Measurements from ENCODE around the gene LONP1.
"Not testable (repeated sequence)": the region's sequence is repeated elsewhere in the genome, so short reads cannot be mapped to it uniquely, and the experiment has no call there.

Gene LONP1

DNA sequence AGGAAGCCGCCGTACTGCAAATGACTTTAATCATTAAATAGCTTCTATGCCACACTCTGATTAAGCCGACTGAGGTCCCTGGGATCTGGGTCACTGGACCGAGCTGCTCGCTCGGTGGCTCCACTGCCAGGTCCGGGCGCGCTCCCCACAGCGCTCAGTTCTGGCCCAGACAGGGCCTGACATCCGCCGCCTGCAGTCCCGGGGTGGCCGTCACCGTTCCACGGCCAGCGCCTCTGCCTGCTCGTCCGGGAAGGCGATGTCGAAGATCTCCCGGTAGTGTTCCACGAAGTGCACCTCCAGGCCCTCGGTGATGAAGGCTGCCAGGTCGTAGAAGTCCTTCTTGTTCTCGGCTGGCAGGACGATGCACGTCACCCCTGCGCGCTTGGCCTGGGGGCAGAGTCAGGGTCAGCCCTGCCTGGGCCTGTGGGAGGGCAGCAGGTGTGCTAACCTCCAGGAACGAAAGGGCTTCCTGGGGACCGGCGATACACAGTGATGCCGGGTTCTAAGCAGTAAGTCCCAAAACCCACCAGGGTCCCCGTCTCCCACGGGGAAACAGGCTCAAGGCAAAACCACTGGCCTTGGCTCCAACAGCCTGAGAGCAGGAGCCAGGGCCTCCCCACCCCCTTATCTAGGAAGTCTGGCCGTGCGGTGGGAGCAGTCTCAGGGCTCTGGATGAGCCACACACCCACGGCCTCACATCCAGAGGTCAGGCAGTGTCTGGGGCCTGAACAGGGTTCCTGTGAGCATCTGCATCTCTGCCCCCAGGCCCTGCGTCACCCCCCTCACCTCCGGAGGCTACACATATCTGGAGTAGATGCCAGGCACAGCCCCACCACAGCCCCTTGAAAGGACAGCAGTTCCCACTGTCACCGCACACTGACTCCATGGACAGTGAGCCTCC is 27.9 kb downstream of the LONP1 start:
- DNase-seq: no peak

DNA sequence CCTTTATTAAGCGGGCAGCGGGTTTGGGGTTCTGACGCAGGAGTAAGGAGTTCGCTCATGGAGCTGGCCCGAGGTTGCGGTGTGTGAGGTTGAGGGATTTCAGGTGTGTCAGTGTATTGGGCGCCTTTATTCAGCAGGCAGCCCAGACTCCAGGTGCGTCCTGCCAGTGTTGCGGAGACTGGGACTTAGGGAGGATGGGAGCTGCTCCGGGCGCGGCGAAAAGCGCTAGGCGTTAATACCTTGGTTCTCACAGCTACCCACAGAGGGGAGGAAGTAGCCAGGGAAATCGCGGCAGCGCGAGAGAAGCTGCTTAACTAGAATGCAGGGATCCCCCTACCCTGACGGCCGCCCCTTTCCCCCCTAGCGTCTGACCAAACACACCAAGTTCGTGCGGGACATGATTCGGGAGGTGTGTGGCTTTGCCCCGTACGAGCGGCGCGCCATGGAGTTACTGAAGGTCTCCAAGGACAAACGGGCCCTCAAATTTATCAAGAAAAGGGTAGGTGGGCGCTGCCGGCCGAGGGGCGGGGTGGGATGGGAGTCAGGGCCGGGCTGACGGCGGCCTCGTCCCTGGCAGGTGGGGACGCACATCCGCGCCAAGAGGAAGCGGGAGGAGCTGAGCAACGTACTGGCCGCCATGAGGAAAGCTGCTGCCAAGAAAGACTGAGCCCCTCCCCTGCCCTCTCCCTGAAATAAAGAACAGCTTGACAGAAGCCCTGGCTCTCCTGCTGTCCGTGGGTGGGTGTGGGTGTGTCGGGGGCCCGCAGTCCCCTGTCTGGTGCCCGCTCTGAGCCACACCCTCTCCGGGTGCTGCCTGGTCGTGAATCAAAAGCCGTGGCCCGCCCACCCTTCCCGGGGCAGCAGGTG is 28.8 kb downstream of the LONP1 start:
- DNase-seq: peak; percentile 15

DNA sequence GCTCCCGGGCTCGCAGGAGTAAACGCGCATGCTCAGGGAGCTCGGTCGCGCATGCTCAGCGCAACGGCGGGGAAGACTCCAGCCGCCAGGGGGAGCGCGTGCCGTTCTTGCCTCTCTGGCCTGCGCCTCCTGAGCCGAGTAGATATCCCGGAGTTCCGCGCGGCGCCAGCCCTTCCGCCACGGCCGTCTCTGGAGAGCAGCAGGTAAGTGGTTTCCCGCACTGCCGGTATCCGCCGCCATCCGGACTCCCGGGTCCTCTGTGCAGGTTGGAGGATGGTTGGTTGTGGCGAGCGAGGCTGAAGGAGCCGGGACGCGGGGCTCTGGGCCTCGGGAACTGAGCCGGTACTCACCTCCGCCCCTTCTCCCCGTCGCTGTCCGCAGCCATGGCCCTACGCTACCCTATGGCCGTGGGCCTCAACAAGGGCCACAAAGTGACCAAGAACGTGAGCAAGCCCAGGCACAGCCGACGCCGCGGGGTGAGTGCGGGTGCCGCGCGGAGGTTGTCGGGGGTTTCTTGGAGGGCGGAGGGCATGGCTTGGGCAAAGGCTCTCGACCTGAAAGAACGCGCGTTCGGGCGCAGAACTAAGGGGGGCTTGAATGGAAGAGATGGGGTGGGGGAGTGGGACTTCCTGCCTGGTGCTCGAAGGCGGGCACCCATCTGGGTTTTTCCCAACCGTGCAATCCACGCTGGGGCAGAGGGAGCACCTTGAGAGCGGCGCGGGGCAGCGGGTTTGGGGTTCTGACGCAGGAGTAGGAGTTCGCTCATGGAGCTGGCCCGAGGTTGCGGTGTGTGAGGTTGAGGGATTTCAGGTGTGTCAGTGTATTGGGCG is 29.6 kb downstream of the LONP1 start, which contains the start of gene RPL36:
TSS of gene RPL36 (plus strand) at position 171 of the 830 bp plus-strand sequence. CDS start at position 384, 213 bp downstream.
- DNase-seq: peak; percentile 94

DNA sequence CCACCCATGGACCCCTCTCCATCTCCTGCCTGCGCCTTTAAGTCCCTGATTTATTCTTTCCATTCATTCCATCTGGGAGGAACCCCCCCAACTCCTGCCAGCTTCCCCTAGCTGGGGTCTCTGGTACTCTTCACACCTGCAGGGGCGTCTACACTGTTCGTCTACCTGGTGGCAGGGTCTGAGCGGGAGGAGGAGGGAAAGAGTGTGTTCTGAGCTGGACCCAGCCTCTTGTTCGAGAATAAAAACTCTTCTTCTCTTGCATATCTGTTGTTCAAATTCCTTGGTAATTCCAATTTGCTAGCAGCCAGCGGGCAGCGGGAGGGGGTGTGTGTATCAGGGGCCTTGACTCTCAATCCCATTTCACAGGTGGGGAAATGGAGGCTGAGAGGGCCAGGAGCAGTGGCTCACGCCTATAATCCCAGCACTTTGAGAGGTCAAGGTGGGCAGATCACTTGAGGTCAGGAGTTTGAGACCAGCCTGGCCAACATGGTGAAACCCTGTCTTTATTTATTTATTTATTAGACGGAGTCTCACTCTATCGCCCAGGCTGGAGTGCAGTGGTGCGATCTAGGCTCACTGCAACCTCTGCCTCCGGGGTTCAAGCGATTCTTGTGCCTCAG is 31.6 kb downstream of the LONP1 start:
- DNase-seq: not testable (repeated sequence)

DNA sequence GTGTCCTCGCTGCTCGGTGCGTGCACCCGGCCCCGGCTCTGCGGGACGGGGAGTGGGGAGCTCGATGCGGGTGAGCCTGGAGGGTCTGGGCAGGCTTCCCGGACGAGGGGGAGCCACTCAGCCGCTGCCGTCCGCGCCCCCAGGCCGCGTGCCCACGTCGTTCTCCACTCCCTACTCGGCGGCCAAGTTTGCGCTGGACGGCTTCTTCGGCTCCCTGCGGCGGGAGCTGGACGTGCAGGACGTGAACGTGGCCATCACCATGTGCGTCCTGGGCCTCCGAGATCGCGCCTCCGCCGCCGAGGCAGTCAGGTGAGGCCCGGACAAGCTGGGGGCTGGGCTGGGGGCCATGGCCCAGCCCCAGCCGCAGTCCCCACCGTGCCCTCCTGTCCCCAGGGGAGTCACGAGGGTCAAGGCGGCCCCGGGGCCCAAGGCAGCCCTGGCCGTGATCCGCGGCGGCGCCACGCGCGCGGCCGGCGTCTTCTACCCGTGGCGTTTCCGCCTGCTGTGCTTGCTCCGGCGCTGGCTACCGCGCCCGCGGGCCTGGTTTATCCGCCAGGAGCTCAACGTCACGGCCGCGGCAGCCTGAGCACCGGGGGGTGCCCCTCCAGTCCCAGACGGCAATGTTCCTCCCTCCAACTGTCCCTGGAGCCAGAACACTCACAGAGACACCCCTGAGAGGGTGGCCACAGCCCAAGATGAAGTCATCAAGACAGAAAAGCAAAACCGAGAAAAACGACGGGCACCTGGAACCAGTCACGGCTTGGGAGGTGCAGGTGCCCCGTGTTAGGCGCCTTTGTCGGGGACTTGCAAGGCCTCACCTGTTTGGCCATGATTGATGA is 32.4 kb downstream of the LONP1 start:
- DNase-seq: no peak

DNA sequence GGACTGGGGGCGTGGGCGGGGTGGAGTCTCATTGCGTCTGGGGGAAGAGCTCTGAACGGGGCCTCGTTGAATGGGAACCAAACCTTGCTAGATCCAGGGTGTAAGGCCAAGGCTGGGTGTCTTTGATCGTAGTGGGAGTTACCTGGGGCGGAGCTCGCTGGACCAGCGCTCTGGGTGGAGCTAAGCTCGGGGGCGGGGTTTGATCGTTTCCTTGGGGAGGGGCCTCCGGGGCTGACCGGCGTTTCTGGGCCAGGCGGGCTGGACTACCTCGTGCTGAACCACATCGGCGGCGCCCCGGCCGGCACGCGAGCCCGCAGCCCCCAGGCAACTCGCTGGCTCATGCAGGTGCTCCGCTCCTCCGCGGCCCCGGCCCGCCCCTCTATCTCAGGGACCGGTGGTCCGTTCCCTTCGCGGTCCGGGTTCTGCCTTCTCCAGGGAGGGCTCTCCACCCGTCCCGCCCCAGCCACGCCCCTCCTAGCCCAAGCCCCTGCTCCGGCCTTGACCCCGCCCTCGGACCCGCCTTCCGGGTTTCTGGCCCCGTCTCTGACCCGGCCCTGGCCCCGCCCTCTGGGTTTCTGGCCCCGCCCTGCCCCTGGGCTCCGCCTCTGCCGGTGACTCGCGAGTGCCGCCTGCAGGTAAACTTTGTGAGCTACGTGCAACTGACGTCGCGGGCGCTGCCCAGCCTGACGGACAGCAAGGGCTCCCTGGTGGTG is 33.1 kb downstream of the LONP1 start:
- peak; percentile 89 for DNase-seq

DNA sequence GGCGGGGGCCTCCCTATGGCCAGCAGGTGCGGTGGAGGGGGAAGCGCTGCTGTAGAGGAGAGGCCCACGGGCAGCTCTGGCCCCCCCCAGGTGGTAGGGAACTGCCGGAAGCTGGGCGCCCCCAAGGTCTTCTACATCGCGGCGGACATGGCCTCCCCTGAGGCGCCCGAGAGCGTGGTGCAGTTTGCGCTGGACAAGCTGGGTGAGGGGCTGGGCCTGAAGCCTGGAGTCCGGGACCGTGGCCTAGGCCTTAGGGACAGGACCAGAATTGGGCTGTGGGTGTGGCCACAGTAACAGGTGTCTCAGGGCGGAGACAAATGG is 33.7 kb downstream of the LONP1 start:
- DNase-seq: no peak

DNA sequence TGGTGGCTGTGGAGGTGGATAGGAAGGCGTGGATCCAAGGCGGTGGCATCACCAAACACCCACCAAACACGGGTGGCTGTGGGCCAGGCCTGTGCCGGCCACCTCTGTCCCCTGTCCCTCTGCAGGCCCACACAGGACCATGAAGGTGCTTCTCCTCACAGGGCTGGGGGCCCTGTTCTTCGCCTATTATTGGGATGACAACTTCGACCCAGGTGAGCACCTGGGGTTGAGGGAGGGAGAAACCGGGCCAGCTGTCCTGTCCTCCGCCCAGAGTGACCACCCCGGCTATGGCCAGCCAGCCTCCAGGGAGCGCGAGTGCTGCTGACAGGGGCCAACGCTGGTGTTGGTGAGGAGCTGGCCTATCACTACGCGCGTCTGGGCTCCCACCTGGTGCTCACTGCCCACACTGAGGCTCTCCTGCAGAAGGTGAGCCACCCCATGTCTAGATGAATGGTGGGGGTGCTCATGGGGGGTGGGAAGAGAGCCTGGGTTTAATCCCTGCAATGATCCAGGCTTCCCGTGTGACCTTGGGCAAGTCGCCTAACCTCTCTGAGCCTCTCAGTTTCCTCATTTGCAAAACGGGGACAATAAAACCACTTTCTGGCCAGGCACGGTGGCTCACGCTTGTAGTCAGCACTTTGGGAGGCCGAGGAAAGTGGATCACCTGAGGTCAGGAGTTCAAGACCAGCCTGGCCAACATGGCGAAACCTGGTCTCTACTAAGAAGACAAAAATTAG is 35.1 kb downstream of the LONP1 start:
- DNase-seq: no peak

DNA sequence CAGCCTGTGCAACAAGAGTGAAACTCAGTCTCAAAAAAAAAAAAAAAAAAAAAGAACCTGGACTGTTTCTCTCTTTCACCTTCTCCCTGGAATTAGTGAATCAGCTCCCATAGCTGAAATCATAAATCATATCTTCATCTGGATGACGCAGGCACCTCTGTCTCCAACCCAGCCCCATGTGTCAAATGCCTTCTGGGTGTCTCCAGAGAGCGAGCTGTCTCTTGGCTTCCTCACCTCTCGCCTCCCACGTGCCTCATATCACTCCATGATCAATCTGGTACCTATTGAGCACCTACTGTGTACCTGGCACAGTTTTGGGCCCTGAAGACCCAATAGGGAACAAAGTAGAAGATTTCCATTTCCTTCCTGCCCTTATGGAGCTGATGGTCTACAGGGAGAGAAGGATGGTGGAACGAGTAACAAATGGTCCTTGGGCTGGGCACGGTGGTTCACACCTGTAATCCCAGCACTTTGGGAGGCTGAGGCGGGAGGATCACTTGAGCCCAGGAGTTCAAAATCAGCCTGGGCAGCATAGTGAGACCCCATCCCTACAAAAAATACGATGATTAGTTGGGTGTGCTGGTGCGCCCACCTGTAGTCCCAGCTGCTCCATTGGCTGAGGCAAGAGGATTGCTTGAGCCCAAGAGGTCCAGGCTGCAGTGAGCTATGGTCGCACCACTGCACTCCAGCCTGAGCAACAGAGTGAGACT is 36.6 kb downstream of the LONP1 start:
- no peak for DNase-seq

DNA sequence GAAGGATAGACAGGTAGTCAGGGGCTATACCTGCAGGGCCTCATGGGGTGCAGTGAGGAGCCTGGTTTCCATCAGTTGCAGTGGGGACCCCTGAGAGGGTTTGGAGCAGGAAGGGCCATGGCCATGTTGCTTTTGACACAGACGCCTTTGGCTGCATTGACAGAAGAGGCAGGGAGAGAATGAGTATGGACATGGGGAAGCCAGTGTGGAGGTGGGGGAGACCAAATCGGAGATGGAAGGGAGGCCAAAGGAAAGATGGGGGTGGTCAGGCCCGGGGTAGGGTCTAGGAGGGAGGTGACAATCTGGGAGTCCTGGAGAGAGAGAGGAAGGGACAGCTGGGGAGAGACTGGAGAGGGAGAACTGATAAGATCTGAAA is 37.9 kb downstream of the LONP1 start:
- DNase-seq: no peak

DNA sequence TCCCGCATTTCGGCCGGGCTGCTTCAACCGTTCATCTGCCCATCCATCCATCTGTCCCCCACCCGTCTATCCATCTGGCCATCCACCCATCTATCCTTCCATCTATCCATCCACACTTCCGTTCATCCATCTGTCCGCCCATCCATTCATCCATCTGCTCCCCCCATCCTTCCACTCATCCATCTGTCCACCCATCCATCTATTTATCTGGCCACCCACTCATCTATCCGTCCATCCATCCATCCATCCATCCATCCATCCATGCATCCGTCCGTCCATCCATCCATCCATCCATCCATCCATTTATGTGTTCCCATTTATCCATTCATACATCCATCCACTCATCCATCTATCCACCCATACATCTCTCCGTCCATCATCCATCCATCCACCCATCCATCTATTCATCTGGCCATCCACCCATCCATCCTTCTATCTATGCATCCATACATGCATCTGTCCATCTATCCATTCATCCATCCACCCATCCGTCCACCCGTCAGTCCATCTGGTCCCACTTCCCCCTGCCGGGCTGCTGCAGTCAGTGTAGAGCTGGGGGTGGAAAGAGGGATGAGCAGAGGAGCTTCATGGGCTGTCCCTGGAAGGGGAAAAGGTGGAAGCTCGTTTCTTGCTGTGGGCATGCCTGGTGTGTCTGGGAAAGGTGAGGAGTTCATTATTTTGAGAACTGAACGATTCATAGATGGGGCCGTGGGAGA is 38.4 kb downstream of the LONP1 start:
- no peak for DNase-seq

DNA sequence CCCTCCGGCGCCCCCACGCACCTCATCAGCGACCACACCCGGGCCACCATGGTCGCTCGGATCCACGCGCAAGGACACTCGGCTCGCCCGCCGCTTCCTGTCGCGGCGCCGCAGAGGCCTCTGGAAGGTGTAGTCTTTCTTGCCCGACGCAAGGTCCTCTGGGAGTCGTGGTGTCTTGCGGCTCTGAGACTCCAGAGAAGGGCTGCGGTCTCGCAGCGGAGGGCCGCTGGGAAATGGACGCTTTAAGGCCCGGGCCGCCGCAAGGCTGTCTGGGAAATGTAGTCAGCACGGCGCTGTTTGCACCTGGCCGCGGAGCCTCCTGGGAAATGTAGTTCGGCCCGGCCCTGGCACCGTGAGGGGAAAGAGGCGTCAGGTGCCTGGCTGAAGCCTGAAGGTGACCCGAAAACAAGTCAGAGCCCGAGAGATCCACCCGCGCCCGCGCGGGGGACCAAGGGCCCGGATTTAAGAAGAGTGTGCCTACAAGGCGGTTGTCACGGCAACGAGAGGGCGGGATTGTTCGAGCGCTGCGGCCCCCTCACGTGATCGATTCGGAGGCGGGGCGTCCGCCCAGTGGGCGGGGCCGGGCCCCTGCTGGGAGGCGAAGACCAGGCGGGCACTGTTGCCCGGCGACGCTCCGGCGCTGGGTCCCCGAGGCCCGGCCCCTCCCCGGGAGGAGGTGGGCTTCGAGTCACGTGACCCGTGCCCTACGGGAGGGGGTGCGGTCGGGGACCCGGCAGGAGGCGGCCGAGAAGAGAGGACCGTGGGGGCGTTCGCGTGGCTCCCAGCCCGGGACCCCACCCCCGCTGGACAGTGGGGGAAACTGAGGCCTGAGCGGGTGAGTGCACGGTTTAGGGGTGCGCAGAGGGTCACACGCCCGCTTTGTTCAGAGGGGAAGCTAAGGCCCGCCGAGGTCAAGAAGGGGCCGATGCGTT is 39.2 kb downstream of the LONP1 start, which contains the start of the genes HSD11B1L and MICOS13:
TSS of gene HSD11B1L (plus strand) at position 591 of the 932 bp plus-strand sequence. CDS start 3,806 bp downstream, outside the sequence.
TSS of gene MICOS13 (minus strand) at position 80 of the 932 bp plus-strand sequence. CDS start at position 50, 30 bp downstream.
- DNase-seq: peak; percentile 99

DNA sequence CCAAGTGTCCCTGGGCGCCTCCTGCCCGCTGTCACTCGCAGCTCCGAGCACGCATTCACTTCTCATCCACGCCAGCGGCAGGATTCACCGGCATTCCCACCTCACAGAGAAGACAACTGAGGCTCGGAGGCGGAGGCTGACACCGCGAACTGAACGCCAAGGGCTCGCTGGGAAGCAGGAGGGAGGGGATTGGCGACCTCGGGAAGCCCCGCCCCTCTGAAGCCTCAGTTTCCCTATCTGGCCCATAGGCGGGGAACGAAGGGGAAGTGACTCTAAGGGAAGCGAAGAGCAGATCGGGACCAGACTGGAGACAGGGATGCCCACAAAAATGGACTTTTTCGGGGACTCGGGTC is 39.9 kb downstream of the LONP1 start:
- DNase-seq: no peak

DNA sequence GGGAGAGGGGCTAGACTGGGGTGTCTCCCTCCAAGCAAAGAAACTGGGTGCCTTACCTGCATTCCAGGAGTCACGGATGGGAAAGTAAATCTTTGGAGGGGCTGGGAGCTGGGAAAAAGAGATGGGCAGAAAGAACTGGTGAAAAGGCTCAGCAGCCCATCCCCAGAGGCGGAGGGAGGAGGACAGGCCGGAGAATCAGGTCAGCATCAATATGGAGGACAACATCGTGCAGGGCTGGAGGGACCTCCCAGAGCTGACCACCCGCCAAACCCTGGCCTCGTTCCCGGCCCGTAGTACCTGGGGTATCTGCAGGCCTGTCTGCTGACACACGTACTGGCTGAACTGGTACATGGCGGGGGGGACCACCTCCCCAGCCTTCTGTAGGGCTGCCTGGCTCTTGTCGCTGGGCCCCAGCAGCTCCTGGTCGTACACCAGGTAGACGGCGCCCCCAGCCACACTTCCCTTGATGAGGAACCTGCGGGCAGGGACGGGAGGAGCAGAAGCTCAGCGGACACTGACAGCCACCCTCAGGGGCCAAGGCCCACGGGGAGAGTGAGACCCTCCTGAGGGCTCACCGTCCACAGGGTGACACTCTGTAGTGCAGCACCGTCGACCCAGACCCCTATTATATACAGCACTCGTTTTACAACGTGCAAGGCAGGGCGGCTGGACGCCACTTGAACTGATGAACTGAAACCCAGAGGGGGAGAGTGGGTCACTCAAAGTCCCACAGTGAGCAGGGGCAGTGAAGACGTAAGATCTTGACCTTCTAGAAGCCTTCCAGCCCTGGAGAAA is 40.5 kb downstream of the LONP1 start:
- DNase-seq: no peak

DNA sequence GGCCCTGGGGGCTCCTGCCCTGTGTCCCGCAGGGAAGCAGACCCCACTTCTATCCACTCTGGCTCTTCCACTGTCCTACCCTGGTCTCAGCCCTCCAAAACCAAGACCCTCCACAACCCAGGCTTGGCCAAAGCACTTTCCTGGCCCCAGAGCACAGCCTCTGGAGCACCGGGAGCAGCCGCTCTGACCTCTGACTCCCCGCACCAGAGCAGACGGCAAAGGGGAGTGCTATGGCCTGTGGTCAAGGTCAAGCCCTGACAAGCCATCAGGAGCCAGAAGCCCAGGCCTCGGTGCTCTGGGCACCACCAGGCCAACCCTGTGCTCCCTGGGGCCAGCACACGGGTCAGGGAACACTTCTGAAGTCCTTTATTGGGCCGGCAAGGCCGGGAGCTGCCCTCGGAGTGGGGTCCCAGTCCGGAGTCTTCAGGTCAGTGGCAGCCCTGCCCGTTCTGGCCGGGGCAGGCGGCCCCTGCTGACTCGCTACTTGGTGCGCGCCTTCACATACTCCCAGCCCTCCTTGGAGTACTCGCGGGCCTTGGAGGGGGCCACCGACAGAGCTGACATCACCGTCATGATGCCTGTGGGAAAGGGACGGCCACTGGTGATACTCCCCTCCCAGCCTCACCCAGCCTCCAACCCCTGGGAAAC is 41.8 kb downstream of the LONP1 start:
- no peak for DNase-seq

DNA sequence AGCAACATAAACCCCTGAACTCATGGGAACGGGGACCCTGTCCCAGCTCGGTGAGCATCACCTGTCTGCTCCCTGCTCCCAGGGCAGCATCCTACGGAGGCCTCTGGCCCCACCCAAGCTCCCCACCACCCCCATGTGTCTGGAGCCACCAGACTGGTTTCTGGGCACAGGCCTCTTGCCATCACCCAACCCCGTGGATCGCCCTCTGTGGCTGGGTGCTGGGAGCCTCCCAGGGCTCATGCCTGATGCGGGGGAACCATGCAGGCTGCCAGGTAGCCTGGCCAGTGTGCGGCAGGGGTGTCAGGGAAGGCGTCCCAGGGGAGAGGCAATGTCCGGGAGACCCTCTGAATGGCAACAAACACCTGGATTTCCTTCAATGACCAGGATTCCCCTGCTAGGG is 42.4 kb downstream of the LONP1 start:
- no peak for DNase-seq
